ENCODE results near the gene B3GAT1.
A peak's percentile ranks its signal among the peaks of the same experiment; 100 is the strongest.

Gene B3GAT1

GRCh38 chr11:134332782-134333181, 79.3 kb downstream of the B3GAT1 start:
- peak overlapping the region; percentile 62 for H3K9ac ChIP-seq (ENCODE audit: low read depth, low read length)
- H3K4me3 ChIP-seq (ENCODE audit: low read depth in 1 of 2, low read length in 2 of 2) = peak overlapping the region in 1 of 2 experiments; percentile 70; a peak in 3 of 4 replicates

GRCh38 chr11:134332189-134332631, 79.8 kb downstream of the B3GAT1 start:
- H3K4me1 ChIP-seq (ENCODE audit: insufficient read depth, low read length) = peaks cover 26% of the 10 kb centered on the region
- ATAC-seq (ENCODE audit: insufficient read depth, low read depth) = peak; percentile 64
- H3K9ac ChIP-seq (ENCODE audit: low read depth, low read length) = peak overlapping the region; percentile 62
- no peaks in the 10 kb centered on the region for H3K79me2 ChIP-seq (ENCODE audit: insufficient read depth, low read length)
- TF ChIP-seq CTCF (IDR thresholded peaks at IDR 0.05; ENCODE audit: borderline replicate concordance, extremely low read depth, low read length, poor library complexity, severe bottlenecking) (no peak), EZH2 (IDR thresholded peaks at IDR 0.05; ENCODE audit: borderline replicate concordance, low read depth, low read length, severe bottlenecking) (no peak)
- no peak for DNase-seq
- no peaks in the 10 kb centered on the region for H4K20me1 ChIP-seq (ENCODE audit: insufficient read depth, low read length)
- peak overlapping the region; percentile 38 to 70; a peak in 3 of 4 replicates for H3K4me3 ChIP-seq (ENCODE audit: low read depth in 1 of 2, low read length in 2 of 2)
- peak overlapping the region; percentile 98 for H3K4me2 ChIP-seq (ENCODE audit: insufficient read depth, low read length)
- H3K9me3 ChIP-seq (ENCODE audit: insufficient read depth, low read length, severe bottlenecking) = no peaks in the 10 kb centered on the region
- H3K36me3 ChIP-seq (ENCODE audit: insufficient read depth, low read length) = no peaks in the 10 kb centered on the region
- H3K27ac ChIP-seq (ENCODE audit: low read length) = no peak overlapping the region
- peaks cover 12% of the 10 kb centered on the region for H3K27me3 ChIP-seq (ENCODE audit: insufficient read depth, low read length, poor library complexity)
- H2AFZ ChIP-seq (ENCODE audit: low read depth, low read length) = peak overlapping the region; percentile 82

More at GRCh38 chr11:134332782-134333181, 79.3 kb downstream of the B3GAT1 start:
- no peaks in the 10 kb centered on the region for H4K20me1 ChIP-seq (ENCODE audit: insufficient read depth, low read length)
- H3K36me3 ChIP-seq (ENCODE audit: insufficient read depth, low read length) = no peaks in the 10 kb centered on the region
- no peaks in the 10 kb centered on the region for H3K79me2 ChIP-seq (ENCODE audit: insufficient read depth, low read length)
- TF ChIP-seq CTCF (IDR thresholded peaks at IDR 0.05; ENCODE audit: borderline replicate concordance, extremely low read depth, low read length, poor library complexity, severe bottlenecking) (no peak), EZH2 (IDR thresholded peaks at IDR 0.05; ENCODE audit: borderline replicate concordance, low read depth, low read length, severe bottlenecking) (no peak)
- H2AFZ ChIP-seq (ENCODE audit: low read depth, low read length) = peak overlapping the region; percentile 82; the same call in 1 of the 2 replicates
- DNase-seq (no peak), ATAC-seq (ENCODE audit: insufficient read depth, low read depth) (no peak)
- H3K4me1 ChIP-seq (ENCODE audit: insufficient read depth, low read length) = peaks cover 26% of the 10 kb centered on the region
- no peak overlapping the region for H3K27ac ChIP-seq (ENCODE audit: low read length)
- peaks cover 12% of the 10 kb centered on the region for H3K27me3 ChIP-seq (ENCODE audit: insufficient read depth, low read length, poor library complexity)
- H3K4me2 ChIP-seq (ENCODE audit: insufficient read depth, low read length) = peak overlapping the region; percentile 98
- no peaks in the 10 kb centered on the region for H3K9me3 ChIP-seq (ENCODE audit: insufficient read depth, low read length, severe bottlenecking)

GRCh38 chr11:134331354-134332188, 80.5 kb downstream of the B3GAT1 start, which contains the start of gene GLB1L2:
GLB1L2 (plus strand) TSS chr11:134331988; CDS start chr11:134332062, 74 bp downstream.
- Histone ChIP-seq H3K27ac (ENCODE audit: low read length) (no peak within 1 kb of the TSS), H4K20me1 (ENCODE audit: insufficient read depth, low read length) (no peaks in the 10 kb centered on the region), H3K36me3 (ENCODE audit: insufficient read depth, low read length) (no peaks in the 10 kb centered on the region), H3K9ac (ENCODE audit: low read depth, low read length) (peak within 1 kb of the TSS; percentile 62), H3K79me2 (ENCODE audit: insufficient read depth, low read length) (no peaks in the 10 kb centered on the region), H3K4me1 (ENCODE audit: insufficient read depth, low read length) (peaks cover 26% of the 10 kb centered on the region), H3K27me3 (ENCODE audit: insufficient read depth, low read length, poor library complexity) (peaks cover 12% of the 10 kb centered on the region), H2AFZ (ENCODE audit: low read depth, low read length) (peak within 1 kb of the TSS; percentile 82), H3K9me3 (ENCODE audit: insufficient read depth, low read length, severe bottlenecking) (no peaks in the 10 kb centered on the region), H3K4me3 (ENCODE audit: low read depth in 1 of 2, low read length in 2 of 2) (peak within 1 kb of the TSS; percentile 38 to 70; a peak in 3 of 4 replicates), H3K4me2 (ENCODE audit: insufficient read depth, low read length) (peak within 1 kb of the TSS; percentile 98)
- ATAC-seq (ENCODE audit: insufficient read depth, low read depth) (peak; percentile 93), DNase-seq (peak; percentile 88)
- TF ChIP-seq EZH2 (IDR thresholded peaks at IDR 0.05; ENCODE audit: borderline replicate concordance, low read depth, low read length, severe bottlenecking) = peak; percentile 17
- no peak for TF ChIP-seq CTCF (IDR thresholded peaks at IDR 0.05; ENCODE audit: borderline replicate concordance, extremely low read depth, low read length, poor library complexity, severe bottlenecking)

Measured in DND-41 (cell line).